GM12801 (cell line): ENCODE results near the gene PPP1CA.

ENCODE experiments used
- TF ChIP-seq, protein P1 (sequence below): IDR thresholded peaks from one replicate; pipeline ENCODE4 v1.5.1; 2011; ENCODE audit warnings: control low read depth; ENCODE audit not compliant: insufficient read length; ENCODE audit errors: extremely low read depth

Gene PPP1CA

GRCh38 chr11:67393437-67393836 lies 8.2 kb downstream of the PPP1CA start:
- TF ChIP-seq, protein P1, sequence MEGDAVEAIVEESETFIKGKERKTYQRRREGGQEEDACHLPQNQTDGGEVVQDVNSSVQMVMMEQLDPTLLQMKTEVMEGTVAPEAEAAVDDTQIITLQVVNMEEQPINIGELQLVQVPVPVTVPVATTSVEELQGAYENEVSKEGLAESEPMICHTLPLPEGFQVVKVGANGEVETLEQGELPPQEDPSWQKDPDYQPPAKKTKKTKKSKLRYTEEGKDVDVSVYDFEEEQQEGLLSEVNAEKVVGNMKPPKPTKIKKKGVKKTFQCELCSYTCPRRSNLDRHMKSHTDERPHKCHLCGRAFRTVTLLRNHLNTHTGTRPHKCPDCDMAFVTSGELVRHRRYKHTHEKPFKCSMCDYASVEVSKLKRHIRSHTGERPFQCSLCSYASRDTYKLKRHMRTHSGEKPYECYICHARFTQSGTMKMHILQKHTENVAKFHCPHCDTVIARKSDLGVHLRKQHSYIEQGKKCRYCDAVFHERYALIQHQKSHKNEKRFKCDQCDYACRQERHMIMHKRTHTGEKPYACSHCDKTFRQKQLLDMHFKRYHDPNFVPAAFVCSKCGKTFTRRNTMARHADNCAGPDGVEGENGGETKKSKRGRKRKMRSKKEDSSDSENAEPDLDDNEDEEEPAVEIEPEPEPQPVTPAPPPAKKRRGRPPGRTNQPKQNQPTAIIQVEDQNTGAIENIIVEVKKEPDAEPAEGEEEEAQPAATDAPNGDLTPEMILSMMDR = no peak

- TF ChIP-seq, protein P1 = no peak
Measured at GRCh38 chr11:67392183-67392715, 9.4 kb downstream of the PPP1CA start.

DNA sequence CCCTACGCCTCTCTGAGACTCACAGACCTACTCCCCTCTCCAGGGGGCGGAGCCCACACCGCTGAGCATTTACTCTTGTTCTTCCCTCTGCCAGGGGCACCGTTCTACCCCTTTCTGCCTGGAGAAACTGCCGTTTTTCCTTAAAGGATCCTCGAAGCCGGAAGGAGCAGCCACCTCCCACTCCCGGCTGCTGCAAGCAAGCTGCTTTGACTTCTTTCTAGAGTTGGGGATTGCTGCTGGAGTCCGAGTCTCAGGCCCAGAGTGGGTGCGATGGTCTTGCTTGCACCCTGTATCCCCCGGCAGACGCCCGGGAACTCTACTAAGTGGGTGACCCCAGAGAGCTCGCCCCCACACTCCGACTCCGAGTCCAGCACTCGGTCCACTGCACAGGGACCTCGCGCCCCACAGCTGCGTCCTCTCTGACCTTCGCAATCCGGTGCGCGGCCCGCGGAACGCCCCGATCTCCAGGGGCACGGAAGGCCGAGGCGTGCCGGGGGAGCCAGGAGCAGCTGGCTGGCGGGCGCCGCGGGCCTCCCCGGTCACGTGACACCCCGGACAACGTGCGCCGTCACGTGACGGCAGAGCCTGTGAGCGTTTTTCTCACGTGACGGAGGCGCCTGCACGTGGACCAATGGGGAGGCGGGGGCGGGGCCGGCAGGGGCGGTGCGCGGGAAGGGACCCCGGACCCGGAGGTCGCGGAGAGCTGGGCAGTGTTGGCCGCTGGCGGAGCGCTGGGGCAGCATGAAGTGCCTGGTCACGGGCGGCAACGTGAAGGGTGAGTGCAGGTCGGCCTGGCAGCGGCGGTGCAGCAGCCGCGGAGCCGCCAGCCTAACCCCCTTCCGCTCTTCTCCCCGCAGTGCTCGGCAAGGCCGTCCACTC lies 10.1 kb downstream of the PPP1CA start, which contains the start of gene RAD9A:
Gene RAD9A (plus strand): TSS at position 683 of the 879 bp plus-strand sequence. CDS start 59 bp downstream, at position 742.
- TF ChIP-seq, protein P1 = no peak

GRCh38 chr11:67390947-67391303 lies 10.7 kb downstream of the PPP1CA start:
- TF ChIP-seq, protein P1 = no peak

DNA sequence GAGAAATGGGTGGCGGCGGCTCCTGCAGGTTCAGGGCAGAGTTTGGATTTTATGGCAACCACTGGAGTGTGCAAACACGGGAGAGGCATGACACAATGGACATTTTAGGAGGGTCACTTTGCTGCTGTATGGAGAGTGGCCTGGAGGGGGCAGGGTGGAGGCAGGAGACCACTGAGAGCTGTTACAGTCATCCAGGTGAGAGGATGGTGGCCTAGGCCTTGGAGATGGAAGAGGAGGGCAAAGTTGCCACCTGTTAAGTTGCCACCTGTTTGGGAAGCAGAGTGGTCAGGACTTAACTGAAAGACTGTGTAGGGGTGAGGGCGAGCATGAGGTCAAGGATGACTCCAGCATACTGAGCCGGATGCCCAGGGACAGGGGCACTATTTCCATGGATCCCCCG lies 12.2 kb downstream of the PPP1CA start:
- TF ChIP-seq, protein P1 = no peak

DNA sequence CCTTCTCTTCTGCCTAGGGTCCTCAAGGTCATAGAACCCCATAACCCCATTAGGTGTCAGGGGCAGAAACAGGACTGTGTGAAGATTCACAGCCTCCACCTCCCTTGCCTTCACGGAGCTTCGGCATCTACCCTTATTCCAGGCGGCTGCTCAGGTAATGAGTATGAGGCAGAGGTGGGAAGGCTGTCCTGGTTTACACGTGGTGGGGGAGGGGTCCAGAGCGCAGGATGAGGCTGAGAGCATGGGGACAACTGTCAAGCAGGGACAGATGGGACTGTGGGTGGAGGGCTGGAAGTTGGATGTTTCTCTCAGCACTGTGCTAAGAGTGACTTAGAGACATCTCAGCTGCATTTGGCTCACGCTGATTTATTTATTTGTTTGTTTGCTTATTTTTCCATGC lies 14.1 kb downstream of the PPP1CA start:
- TF ChIP-seq, protein P1 = no peak

GRCh38 chr11:67387069-67387468 lies 14.6 kb downstream of the PPP1CA start:
- TF ChIP-seq, protein P1 = no peak
